ENCODE data around the gene TTC13.

Gene TTC13

DNA sequence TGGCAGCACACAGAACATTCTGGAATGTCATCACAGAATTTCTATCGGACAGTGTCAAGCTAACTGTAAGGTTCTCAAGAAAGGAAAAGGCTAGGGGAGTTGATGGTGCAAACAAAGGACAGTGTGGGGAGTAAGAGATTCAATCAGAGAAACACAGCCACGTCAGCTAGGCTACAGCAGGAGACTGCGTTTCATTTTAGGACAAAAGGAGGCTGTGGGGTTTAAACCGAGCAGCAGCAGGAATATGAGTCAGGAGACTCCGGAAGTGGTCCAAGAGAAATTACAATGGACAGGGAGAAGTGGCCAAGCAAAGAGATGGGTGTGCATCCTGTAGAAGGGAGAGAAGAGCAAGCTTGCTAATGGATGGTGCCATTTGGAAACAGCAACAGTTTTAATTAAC, 72.9 kb downstream of the TTC13 start:
- DNase-seq (ENCODE audit: low spot score): no peak

DNA sequence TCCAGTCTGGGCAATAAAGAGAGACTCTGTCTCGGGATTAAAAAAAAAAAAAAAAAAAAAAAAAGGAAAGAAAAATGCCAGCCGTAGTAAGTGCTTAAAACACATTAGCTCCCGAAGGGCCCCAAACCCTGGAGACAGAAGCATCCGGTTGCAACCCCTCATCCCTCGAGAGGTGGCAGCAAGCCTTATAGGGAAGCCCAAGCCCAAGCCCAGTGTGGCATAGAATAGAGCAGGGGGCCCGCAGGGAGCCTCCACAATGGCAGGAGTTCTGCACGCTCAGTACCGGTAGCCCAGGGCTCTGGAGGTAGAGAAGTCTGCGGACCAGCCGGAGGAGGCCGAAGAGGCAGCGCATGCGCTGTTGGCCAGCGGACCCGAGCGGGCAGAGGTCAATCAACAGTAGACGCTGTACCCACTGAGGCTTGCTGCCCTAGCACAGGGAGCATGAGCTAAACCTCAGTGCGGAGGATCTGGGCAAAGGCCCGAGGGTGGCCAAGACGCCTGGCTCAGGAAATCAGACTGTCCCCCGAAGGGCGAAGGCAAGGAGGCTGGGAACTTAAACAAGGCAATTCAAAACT, 76.2 kb downstream of the TTC13 start:
- DNase-seq (ENCODE audit: low spot score): no peak

DNA sequence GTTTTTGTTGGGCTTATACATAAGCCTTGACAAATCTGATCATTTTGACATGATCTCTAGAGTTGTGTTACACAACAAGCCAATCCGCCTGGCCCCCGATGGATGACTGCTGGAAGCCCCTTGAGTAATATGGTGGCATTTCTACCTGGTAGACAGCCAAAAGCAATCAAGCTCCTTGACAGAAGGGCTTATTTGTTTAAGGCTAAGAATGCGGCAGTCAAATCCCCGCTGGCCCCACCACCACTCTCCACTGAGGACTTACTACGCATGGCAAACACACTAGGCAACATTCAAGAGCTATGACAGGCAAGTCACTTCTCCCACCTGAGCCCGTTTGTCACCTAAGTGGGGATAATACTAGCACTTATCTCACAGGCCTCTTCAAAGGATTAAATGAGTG, 77.0 kb downstream of the TTC13 start:
- DNase-seq (ENCODE audit: low spot score): no peak

DNA sequence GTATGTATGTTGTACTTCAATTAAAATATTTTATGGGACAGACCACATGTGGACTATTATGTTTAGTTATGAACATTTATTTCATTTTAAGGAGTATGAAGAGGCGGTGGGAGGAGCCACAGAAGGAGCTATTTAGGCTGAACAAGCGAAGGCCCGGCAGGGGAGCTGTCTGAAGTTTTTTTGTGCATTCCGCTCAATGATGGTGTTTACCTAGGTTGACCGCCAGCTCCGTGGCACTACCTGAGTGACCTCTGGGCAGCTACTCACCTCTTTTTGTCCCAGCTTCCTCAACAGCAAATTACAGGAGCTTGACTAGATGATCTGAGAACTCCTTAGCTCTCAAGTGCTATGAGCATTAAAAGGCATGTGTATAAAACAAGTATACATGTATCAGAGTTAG, 77.7 kb downstream of the TTC13 start:
- no peak for DNase-seq (ENCODE audit: low spot score)

DNA sequence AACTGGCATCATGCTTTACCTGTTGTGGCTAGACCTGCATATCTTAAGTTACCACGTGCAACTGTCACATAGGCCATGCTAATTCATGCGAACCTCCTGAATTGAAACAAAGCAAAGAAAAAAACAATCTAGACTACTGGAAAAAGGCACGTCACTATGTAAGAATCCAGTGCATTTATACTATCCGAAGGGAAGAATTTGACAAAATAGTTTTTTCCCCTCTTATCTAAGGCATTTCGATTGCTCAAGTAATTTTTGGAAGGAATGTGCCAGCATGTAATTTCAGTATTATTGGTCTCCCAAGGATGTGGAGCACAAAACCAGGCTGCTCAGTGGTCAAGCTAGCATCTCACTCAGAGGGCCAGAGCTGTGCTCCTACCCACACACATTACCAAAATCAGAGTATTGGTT, 78.8 kb downstream of the TTC13 start:
- no peak for DNase-seq (ENCODE audit: low spot score)

DNA sequence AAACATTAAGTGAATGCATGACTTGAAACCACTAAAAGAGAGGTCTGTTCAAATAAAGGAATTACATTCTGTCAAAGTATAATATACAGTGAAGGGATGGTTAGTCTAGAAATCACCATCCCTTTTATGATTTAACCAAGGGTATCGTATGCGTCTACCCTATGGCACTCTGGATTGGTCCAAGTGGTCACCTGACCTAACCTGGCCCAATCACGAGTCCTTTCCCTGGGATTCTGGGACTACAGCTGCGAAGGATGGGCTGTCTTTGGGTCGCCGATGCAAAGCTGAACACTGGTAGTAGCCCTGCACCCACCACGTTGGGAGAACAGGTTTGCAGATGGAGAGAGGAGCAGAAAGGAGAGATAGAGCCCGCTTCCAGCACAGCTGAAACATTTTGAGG, 79.9 kb downstream of the TTC13 start:
- DNase-seq (ENCODE audit: low spot score): no peak

DNA sequence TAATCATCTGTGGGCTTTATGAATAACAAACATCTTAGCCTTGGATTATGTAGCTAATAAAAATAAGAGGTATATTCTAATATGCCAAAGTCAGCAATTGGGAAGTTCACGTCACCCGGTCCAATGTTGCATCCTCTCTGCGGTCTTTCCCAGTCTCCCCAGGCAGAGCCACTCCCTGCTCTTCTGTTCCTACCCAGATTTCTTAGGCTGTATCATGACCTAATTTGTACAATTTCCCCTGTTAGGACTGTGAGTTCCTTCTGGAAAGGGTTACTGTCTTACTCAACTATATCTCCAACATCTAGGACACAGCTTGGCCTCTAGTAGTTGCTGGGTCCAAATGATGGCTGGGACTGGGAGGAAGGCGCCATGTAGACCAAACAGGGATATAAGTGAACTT, 80.5 kb downstream of the TTC13 start:
- no peak for DNase-seq (ENCODE audit: low spot score)

DNA sequence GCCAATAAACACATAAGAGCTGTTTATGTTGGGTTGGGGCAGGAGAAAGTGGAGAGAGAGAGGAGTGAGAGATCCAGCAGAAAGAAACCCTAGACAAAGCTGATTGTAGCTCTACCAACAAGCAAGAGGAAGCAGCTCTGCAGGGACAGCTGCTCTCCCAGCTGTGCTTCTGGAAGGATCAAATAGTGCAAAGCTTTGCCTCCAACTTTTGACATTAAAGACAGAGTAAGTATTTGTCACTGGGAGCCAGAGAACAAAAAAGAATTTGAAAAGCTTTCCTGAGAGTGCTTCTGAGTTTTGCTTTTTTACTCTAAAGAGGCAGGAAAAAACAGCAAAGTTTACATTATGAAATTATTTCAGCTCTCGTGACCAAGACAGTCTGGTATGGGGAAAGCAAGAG, 81.9 kb downstream of the TTC13 start:
- no peak for DNase-seq (ENCODE audit: low spot score)

DNA sequence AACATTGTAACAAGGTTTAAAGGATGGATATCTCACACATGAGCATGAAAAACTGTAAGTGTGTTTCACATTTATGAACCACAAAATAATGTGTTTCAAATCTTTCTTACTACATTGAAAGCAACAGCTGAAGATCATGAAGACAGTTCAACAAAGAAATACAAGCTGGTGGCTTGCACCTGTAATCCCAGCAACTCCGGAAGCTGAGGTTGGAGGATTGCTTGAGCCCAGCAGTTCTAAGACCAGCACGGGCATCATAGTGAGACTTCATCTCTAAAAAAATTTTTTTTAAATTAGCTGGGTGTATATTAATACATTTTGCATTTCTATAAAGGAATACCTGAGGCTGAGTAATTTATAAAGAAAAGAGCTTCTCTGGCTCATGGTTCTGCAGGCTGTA, 83.2 kb downstream of the TTC13 start:
- DNase-seq (ENCODE audit: low spot score): no peak

DNA sequence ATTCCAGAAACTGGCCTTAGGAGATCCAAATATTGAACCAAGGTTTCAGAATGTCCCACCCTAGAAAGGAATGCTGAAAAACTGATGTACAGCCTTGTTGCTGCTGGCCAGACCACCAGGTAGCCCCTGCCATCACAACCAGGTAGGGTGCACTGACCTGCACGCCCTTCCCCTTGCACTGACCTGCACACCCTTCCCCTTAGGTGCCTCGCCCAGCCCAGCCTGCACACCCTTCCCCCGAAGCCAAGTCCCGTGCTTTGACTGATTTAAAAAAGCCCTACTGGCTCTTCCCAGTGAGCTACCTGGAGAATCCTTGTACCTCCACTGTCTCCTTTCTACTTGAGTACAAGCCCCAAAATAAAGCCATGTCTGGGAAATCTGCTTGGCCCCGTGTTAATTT, 84.0 kb downstream of the TTC13 start:
- DNase-seq (ENCODE audit: low spot score): no peak

DNA sequence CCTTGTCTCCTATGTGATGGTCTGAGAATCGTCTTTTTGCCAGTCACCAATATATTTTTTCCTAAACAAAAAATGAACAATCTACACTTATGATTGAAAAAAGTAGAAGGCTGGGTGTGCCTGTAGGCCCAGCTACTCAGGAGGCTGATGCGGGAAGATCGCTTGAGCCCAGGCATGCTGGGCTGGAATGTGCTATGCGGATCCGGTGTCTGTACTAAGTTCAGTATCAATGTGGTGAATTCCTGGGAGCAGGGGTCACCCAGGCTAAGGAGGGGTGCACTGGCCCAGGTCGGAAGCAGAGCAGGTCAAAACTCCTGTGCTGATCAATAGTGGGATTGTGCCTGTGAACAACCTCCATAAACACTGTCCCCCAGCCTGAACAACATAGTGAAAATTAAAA, 84.6 kb downstream of the TTC13 start:
- DNase-seq (ENCODE audit: low spot score): no peak

DNA sequence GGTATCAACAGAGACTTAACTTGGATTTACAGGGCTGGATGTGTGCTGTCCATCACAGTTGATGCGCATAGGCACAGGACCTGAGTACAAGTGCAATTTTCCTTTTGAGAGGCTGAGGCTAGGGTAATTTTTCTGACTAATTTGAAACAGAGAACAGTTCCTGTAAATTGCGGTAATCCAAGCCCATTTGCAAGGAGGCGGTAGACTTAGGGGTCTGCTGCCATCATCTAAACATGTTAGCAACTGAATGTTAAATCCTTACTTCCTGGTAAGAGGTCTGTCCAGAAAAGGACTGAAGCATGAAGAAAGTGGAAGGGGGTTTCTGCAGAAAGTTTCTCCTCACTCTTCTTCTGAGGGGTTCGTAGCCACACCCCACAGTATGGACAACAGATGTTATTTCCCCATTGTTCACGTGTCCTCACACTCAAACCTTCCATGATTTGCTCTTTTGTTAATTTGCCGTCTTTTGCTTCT, 86.6 kb downstream of the TTC13 start:
- no peak for DNase-seq (ENCODE audit: low spot score)

DNA sequence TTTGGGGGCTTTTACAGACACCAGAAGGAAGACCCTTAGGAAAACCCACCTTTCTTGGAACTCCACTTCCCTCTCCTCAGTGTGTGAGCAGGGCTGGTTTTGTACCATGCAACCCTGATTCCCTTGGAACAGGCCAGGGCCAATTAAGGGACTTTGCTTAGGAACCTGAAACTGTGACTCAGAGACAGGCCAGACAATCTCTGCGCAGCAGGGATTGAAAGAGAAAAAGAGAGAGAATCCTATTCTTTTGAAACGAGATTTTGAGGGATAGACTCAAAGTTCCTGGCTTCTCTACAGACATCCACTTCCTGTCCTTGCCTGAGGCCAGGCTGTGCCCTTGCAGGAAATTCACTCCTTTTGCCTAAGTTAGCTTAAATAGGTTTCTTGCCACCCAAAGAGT, 87.2 kb downstream of the TTC13 start:
- no peak for DNase-seq (ENCODE audit: low spot score)

DNA sequence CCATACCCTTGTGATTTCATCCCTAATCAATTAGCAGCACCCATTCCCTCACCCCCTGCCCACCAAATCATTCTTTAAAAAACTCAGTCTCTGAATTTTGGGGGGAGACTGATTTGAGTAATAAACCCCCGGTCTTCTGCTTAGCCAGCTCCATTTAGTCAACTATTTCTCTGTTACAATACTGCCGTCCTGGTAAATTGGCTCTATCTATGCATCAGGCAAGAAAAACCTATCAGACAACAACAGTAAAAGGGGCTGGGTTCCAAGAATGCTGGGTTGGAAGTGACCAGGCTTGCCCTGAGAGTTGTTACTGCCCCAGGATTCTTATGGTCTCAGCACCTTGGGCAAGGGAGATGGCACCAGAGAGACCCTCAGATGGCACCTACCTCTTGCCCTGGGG, 94.0 kb downstream of the TTC13 start:
- DNase-seq (ENCODE audit: low spot score): no peak

DNA sequence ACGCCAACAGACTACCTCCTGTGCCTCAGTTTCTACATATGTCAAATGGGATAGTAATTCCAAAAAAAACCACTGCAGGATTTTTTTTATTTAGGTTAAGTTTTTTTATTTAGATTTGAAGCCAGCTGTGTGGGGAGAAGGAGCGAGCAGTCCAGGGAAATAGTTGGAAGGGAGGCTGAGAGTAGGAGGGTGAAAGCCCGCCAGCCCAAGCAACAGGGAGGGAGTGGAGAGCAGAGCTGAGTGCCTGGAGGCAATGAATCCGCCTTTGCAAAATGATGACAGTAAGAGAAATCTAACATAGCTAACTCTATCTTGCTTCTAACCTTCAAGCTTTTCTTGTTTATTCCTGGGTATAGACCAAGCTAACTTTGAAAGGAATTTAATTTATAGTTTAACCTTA, 94.7 kb downstream of the TTC13 start:
- DNase-seq (ENCODE audit: low spot score): no peak

DNA sequence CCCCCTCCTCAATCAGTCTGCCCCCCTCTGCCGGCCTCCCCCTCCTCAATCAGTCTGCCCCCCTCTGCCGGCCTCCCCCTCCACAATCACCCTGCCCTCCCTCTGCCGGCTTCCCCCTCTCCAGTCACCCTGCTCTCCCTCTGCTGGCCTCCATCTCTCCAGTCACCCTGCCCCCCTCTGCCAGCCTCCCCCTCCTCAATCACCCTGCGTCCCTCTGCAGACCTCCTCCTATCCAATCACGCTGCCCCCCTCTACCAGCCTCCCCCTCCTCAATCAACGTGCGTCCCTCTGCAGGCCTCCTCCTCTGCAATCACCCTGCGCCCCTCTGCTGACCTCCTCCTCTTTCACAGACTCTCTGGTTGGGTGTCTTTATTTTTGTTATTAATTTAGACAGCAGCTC, 98.9 kb downstream of the TTC13 start:
- no peak for DNase-seq (ENCODE audit: low spot score)

DNA sequence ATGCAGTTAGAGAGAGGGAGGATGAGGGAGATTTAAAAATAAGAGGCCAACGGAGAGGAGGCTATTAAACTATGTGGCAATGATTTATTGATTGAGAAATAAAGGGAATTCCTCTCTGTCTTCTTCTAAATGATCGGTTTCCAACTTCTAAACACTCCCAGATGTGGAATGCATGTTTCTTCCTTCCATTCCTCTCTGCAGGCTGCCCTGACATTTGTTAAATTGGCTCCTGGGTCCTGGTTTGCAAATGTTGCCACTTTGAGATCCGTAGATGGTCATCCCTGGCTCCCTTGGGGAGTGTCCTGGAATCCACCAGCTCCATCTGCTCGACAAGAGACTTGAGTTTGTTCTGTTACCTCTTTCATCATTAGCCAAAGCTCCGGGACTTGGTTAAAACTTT, 100.1 kb downstream of the TTC13 start:
- DNase-seq (ENCODE audit: low spot score): no peak

DNA sequence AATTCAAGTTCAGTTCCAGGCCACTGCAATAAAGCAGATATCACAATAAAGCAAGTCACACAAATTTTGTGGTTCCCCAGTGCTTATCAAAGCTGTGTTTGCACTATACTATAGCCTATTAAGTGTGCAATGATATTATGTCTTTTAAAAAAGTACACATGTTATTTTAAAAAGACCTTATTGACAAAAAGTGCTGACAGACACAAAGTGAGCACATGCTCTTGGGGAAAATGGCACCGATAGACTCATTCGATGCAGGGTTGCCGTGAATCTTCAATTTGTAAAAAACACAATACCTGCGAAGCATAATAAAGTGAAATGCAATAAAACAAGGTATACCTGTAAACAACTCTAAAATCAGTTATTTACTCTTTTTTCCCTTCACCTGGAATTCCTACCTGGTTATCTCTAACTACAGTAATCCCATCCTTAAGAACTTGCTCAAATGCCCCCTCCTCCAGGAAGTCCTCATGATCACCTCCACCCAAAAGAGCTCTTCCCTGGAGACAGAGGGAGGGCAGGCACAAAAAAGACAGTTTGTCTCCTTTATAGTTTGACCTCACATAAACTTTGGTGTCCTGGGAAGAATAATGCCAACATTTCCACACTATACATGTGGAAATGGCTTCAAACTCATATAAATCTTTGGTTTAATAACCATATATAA, 100.6 kb downstream of the TTC13 start:
- DNase-seq (ENCODE audit: low spot score): no peak

DNA sequence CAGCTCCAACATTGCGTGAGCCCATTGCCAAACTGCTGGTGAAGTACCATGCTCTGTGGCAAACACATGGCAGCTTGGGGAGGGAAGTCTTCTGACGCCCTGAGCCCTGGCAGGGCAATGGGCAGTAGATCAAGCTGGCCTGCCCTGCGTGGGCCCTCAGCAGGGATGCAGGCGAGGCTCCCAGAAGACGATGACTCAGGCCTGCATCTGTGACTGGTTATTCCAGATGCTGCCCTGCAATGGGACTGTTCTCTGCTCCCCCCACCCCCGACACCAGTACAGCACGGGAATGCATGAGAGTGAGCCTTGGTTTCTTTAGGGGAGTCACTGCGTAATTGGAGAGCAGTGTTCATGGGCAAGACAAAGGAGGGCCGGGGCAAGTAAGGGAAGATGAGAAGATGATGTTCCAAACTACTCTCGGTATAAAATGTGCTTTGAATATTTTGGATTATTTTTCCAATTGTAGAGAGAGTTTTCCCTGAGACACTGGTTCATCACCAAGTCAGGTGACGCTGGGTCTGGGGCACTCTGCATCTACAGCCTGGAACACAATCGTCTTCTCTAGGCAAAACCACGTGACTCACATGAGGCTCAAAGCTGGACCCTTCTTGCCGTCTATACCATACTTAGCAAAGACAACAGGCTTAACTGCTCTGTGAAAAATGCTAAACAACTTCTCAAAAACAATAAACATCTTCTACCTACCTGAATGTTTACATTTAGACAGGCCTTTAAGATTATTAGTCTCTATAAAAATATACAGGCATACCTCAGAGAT, 101.3 kb downstream of the TTC13 start:
- no peak for DNase-seq (ENCODE audit: low spot score)

DNA sequence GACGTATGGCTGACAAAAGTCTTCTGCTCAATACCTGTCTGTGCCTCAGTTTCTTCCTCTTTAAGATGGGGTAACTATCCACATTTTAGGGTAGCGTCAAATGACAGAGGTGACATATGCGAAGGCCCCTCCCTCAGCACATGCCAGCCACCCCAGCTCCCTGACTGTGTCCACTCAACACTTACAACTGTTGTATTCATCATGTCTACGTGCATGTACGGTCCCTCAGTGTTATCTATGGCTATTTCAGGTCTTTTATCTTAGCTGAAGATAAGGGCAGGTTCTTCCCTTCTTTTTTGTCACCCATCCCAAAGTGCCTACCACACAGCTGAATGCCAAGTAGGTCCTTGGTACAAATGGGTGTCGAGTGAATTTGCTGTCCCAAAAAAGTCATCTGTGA, 102.0 kb downstream of the TTC13 start:
- DNase-seq (ENCODE audit: low spot score): no peak

DNA sequence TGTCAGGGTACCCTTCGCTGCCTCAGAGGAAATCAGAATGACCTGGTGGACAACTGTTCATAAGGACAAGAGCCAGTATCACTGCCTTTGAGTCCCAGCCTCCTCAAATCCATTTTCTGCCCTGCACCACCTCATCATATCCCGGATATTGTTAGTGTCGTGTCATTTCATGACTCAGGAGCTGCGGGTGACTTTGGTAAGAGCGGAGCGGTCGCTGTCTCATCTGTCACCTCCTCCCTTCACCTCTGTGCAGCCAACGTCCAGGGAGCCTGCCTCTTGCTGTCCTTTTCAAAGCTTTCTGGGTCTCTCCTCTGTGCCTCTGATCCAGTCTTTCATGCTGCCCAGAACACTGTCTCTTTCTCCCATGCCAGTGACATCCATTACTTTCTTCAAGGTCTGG, 103.3 kb downstream of the TTC13 start:
- DNase-seq (ENCODE audit: low spot score): no peak

DNA sequence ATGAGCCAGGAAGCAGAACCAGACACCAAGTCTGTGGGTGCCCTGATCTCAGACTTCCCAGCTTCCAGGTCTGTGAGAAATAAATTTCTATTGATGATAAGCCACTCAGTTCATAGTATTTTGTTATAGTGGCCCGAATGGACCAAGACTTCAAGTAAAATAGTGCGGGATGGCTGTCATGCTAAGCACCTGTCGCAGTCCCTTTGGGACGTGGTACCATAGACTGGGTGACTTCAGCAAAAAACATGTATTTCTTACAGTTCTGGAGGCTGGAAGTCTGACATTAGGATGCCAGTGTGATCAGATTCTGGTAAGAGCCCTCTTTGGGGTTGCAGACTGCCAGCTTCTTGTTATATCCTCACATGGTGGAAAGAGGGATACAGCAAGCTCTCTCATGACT, 107.7 kb downstream of the TTC13 start:
- no peak for DNase-seq (ENCODE audit: low spot score)

DNA sequence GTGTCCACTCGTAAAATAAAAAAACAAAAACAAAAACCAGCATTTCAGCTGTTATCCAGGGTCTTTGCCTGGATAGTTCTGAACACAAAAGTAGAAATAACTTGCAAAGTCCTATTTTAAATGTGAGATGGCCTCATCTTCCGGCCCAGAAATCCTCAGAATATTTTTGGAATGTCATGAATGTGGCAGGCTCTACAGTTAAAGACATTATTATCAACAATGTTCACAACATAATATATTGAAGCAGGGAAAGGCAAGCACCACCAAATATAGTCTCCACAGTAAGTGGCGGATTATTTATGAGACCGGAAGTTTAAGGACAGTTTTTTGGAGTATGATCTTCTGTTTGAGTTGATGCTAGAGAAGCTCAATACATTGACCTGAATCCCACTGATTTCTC, 109.2 kb downstream of the TTC13 start:
- DNase-seq (ENCODE audit: low spot score): peak; percentile 8
